ENCODE measurements around the gene MAT2A.

Gene MAT2A

DNA sequence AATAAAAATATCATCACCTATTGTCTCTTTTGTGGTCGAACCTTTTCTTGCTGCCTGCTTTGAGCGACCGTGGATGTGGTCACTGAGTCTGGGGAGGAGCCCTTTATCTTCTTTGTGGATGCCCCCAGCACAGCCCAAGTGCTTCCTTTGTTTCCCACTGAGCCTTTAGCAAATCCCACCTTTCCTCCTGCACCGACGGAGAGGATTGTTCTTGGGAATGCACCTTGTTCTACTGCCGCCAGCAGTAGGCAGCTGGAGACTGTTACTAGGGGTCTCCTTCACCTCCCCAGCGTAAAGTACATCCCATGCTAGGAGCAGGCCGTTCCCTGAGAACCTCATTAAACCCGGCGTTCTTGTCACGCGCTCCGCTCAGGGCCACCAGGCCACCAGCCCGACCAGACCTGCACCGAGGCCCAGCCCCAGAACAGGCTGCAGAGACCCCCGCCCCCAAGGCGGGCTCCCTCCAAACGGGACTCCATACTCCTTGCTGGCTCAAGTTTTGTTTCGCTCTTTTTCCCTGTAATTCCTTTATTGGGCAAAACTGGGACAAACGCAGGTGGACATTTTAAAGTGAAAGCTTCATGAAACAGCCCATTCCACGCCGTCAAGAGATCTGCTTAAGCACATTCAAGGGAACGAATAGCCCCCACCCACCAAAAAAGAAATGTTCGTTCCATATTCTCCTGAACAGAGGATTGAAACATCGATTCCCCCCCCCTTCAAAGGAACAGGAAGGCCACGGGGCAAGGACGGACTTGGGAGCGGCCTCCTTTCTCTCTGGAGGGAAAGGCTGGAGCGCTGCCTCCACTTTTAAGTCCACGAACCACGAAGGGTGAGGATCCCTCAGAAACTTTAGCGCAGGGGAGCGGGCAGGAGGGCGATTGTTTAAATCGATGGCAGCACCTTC is 1.1 kb upstream of the MAT2A start:
- TF ChIP-seq, protein P1, sequence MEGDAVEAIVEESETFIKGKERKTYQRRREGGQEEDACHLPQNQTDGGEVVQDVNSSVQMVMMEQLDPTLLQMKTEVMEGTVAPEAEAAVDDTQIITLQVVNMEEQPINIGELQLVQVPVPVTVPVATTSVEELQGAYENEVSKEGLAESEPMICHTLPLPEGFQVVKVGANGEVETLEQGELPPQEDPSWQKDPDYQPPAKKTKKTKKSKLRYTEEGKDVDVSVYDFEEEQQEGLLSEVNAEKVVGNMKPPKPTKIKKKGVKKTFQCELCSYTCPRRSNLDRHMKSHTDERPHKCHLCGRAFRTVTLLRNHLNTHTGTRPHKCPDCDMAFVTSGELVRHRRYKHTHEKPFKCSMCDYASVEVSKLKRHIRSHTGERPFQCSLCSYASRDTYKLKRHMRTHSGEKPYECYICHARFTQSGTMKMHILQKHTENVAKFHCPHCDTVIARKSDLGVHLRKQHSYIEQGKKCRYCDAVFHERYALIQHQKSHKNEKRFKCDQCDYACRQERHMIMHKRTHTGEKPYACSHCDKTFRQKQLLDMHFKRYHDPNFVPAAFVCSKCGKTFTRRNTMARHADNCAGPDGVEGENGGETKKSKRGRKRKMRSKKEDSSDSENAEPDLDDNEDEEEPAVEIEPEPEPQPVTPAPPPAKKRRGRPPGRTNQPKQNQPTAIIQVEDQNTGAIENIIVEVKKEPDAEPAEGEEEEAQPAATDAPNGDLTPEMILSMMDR (IDR thresholded peaks at IDR 0.05): no peak

DNA sequence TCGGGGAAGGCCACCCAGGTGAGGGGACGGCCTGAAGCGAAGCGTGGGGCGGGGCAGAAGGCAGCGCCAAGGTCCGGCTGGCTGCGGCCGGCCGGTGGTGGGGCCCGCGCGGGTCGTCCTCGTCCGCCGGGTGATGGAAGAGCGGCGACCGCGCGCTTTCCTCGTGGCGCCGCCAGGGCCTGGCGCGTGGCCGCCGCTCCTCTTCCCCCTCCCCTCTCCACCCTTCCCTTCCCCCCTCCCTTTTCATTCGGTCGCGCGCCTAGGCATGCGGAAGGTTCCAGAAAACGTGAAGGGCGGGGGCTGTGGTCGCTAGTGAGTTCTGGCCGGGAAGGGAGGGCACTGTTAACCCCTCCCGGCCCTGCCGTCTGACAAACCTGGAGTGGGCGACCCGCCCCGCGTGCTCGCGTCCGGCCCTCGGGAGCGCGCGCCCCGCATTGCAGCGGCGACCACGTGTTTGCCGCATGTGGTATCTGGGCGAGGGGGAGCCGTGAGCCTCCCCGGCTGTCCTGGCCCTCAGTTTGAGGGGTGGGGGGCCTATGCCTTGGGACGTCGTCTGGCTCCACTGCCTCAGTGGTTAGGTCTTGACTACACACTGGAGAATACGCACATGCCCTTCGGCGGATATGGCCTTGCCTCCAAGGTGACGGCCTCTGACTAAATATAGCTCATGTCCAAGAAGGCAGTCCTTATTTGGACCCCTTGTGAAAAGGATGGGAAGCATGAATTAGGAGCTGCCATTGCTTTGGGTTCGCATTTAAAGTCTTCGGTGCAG is 579 bp downstream of the MAT2A start:
- TF ChIP-seq, protein P1 (IDR thresholded peaks at IDR 0.05): no peak

DNA sequence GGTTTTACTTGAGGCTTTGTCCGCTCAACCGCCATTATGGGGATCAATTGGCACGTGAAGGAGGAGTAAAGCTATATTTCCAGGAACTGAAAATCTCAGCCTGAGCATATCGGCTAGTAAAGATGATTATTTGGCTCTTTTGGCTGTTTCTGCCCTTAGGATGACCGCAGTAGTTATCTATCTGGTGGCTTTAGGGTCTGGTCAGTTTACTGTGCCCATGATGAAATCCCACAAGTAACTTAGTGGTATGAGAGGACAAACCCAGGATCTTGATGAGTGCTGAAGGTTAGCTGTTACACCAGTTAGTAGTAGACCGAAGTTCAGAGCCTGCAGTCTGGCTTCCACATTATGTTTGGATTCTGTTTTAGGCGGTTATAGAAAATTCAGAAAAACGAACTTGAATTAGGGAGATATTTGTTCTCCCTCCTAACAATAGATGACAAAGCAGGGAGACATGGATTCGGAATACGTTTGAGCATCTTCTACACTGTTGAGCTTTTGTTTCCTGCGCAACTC is 1.2 kb downstream of the MAT2A start:
- TF ChIP-seq, protein P1 (IDR thresholded peaks at IDR 0.05): no peak

DNA sequence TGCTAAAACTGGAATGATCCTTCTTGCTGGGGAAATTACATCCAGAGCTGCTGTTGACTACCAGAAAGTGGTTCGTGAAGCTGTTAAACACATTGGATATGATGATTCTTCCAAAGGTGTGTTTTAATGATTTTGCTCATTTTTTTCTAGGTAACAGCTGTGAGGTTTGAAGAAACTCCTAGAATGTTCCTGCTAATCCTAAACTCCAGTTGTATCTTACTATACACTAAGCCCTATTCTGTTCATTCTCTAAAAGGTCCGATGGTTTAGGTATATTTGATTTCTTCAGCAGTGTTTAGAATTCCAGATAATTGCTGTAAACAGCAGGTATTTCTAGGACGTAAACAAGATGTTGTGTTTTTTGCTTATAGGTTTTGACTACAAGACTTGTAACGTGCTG is 2.3 kb downstream of the MAT2A start:
- TF ChIP-seq, protein P1 (IDR thresholded peaks at IDR 0.05): no peak

DNA sequence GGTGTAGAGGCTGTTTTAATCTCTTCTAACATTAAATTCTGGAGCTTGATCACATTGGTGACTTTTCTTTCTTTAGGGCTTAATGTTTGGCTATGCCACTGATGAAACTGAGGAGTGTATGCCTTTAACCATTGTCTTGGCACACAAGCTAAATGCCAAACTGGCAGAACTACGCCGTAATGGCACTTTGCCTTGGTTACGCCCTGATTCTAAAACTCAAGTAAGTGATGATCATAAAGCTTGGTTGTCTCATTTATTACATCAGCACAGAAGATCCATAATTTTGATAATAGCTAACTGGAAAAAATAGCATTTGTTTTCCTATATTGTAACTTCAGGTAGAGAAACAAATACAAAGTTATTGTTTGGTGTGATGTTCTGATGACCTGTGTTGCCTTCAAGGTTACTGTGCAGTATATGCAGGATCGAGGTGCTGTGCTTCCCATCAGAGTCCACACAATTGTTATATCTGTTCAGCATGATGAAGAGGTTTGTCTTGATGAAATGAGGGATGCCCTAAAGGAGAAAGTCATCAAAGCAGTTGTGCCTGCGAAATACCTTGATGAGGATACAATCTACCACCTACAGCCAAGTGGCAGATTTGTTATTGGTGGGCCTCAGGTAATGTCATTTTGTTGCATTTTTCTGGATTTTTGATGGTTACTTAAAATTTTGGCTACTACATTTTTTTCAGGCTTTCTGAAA is 2.9 kb downstream of the MAT2A start:
- TF ChIP-seq, protein P1 (IDR thresholded peaks at IDR 0.05): no peak

DNA sequence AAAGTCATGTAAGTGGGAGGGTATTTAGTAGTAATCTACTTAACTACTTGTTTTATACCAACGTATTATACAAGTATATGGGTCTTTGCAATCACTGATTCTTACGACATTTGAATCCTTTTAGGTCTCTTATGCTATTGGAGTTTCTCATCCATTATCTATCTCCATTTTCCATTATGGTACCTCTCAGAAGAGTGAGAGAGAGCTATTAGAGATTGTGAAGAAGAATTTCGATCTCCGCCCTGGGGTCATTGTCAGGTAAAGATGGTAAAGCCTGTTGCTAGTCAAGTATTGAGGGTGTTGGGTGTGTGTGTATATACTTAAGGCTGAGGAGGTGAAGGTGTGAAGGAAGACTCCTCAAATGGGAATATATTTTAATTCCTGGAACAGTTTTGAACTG is 3.8 kb downstream of the MAT2A start:
- TF ChIP-seq, protein P1 (IDR thresholded peaks at IDR 0.05): no peak

DNA sequence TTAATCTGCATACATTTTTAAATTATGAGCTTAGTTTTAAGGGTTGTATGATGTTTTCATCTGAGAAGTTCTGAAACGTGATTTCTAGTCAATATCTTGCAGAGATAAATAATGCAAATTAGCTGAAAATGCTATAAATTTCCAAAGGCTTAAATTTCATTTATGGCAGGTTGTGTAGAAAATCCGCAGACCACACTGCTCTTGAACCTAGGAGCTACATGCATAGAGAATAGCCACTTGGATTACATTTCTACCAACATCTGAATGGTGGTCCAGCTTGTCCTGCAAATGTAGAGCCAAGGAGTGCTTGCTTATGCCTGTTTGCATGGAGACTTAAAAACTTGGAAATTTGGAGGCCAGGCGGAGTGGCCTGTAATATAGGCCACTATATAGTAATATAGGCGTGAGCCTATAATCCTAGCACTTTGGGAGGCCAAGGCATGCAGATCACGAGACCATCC is 6.8 kb downstream of the MAT2A start:
- TF ChIP-seq, protein P1 (IDR thresholded peaks at IDR 0.05): no peak

All from LNCAP (cell line).